Measurements from ENCODE around the gene TNFRSF18.

TNFRSF18 gene

DNA sequence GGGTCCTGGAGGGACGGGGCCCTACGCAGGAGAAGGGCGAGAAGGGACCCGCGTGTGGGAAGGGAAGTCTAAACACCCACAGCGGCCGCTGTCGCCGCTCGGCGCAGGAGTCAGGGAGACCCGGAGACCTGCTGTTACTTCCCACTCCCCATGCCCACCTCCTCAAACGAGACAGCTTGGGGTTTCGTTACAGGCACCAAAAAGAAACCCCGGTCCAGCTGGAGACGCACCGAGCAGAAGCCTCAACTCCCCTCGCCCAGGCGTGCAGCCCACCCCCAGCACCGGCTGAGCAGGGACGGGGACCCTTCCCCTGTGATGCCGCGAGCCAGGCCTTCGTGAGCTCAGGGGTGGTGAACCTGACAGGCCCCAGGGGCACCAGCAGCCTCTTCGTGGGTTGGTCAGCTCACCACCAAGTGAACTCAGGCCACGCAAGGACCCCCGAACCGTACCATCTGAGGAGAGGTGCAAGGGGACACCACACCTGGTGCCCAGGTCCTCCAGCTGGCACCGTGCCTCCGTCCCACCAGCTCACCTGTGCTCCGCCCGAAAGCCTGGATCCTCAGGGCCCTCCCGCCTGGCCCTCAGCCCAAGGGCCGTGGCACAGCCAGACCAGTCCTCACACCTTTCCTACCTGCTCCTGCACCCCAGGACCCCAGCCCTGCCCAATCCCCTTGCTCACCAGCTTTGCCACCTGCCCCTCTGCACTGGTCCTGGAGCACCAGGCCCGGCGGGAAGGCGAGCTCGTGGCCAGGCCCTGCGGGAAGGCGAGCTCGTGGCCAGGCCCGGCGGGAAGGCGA, 20.4 kb upstream of the TNFRSF18 start:
- TF ChIP-seq TAF1 (IDR thresholded peaks at IDR 0.05; ENCODE audit: borderline replicate concordance, insufficient read depth, low read length) (no peak), SIN3A (IDR thresholded peaks at IDR 0.05; ENCODE audit: borderline replicate concordance, insufficient read depth, low read length) (no peak), FOXP2 (optimal IDR thresholded peaks at IDR 0.05; ENCODE audit: borderline replicate concordance, extremely low read depth, extremely low read length, insufficient read depth) (no peak), POLR2AphosphoS5 (IDR thresholded peaks at IDR 0.05; ENCODE audit: low read depth, low read length) (no peak)
- TF ChIP-seq, protein P1, sequence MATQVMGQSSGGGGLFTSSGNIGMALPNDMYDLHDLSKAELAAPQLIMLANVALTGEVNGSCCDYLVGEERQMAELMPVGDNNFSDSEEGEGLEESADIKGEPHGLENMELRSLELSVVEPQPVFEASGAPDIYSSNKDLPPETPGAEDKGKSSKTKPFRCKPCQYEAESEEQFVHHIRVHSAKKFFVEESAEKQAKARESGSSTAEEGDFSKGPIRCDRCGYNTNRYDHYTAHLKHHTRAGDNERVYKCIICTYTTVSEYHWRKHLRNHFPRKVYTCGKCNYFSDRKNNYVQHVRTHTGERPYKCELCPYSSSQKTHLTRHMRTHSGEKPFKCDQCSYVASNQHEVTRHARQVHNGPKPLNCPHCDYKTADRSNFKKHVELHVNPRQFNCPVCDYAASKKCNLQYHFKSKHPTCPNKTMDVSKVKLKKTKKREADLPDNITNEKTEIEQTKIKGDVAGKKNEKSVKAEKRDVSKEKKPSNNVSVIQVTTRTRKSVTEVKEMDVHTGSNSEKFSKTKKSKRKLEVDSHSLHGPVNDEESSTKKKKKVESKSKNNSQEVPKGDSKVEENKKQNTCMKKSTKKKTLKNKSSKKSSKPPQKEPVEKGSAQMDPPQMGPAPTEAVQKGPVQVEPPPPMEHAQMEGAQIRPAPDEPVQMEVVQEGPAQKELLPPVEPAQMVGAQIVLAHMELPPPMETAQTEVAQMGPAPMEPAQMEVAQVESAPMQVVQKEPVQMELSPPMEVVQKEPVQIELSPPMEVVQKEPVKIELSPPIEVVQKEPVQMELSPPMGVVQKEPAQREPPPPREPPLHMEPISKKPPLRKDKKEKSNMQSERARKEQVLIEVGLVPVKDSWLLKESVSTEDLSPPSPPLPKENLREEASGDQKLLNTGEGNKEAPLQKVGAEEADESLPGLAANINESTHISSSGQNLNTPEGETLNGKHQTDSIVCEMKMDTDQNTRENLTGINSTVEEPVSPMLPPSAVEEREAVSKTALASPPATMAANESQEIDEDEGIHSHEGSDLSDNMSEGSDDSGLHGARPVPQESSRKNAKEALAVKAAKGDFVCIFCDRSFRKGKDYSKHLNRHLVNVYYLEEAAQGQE (IDR thresholded peaks at IDR 0.05; ENCODE audit: insufficient read depth in 1 of 2, low read depth in 2 of 2, low read length in 2 of 2) = no peak

DNA sequence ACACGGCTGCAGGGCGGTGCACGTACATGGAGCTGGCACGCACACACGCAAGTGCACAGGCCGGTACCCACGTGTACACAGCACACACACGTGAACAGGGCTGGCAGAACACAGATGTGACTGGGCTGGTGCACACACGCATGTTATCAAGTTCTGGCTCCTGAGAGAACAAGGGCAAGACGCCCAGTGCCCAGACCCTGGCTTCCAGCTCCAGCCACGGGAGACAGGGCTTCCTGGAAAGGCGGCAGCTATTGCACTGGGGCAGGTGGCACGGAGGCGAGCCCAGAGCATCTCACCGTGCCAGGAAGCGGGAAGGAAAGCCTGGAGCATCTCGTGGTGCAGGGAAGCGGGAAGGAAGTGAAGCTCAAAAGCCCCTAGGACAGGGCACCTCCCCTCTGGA, 19.5 kb upstream of the TNFRSF18 start:
- no peak for TF ChIP-seq SIN3A (IDR thresholded peaks at IDR 0.05; ENCODE audit: borderline replicate concordance, insufficient read depth, low read length)
- TF ChIP-seq FOXP2 (optimal IDR thresholded peaks at IDR 0.05; ENCODE audit: borderline replicate concordance, extremely low read depth, extremely low read length, insufficient read depth) = no peak
- no peak for TF ChIP-seq POLR2AphosphoS5 (IDR thresholded peaks at IDR 0.05; ENCODE audit: low read depth, low read length)
- TF ChIP-seq, protein P1 (IDR thresholded peaks at IDR 0.05; ENCODE audit: insufficient read depth in 1 of 2, low read depth in 2 of 2, low read length in 2 of 2) = no peak

DNA sequence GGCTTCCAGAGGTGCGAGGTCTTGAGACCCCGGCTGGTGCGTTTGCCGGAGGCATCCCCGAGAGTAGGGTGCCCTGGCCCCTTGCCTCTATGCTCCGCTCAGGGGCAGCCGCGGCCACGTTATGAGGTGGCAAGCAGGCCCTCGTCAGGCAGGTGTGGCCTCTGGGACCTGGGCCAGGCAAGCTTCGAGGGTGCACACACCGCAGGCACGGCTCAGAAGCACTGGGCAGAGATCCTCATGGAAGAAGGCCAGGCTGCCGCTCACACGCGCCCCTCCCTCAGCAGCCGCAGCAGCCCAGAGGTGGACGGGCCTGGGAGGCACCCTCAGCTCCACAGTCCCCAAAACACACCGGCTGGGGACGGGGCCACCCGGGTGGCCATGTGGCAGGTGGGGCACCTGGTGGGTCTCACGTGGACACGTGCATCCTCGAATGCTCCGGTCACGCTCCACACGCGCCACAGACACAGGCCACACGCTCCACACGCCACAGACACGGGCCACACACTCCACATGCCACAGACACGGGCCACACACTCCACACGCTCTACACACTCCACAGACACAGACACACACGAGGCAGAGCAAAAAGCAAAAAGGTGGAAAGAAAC, 18.9 kb upstream of the TNFRSF18 start:
- TF ChIP-seq SIN3A (IDR thresholded peaks at IDR 0.05; ENCODE audit: borderline replicate concordance, insufficient read depth, low read length) (no peak), TAF1 (IDR thresholded peaks at IDR 0.05; ENCODE audit: borderline replicate concordance, insufficient read depth, low read length) (no peak), POLR2AphosphoS5 (IDR thresholded peaks at IDR 0.05; ENCODE audit: low read depth, low read length) (no peak), FOXP2 (optimal IDR thresholded peaks at IDR 0.05; ENCODE audit: borderline replicate concordance, extremely low read depth, extremely low read length, insufficient read depth) (no peak)
- TF ChIP-seq, protein P1 (IDR thresholded peaks at IDR 0.05; ENCODE audit: insufficient read depth in 1 of 2, low read depth in 2 of 2, low read length in 2 of 2) = no peak

DNA sequence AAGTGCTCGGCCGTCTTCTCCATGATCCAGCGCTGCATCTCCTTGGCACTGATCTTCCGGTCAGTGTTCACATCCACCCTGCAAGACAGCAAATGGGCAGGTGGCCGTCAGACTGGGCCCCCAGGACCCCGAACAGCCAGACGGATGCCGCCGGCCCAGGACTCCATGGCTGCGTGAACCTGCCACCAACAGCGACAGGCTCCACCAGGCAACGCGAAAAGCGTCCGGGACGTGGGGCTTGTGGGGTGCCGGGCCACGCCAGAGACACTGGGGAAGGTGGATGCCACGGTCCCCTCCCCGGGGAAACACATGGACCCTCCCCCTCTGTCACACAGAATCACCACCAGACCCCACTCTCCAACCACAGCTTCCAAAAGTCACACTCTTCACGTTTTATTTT, 17.5 kb upstream of the TNFRSF18 start:
- TF ChIP-seq, protein P1 (IDR thresholded peaks at IDR 0.05; ENCODE audit: insufficient read depth in 1 of 2, low read depth in 2 of 2, low read length in 2 of 2) = no peak
- TF ChIP-seq FOXP2 (optimal IDR thresholded peaks at IDR 0.05; ENCODE audit: borderline replicate concordance, extremely low read depth, extremely low read length, insufficient read depth) (no peak), SIN3A (IDR thresholded peaks at IDR 0.05; ENCODE audit: borderline replicate concordance, insufficient read depth, low read length) (no peak), POLR2AphosphoS5 (IDR thresholded peaks at IDR 0.05; ENCODE audit: low read depth, low read length) (no peak), TAF1 (IDR thresholded peaks at IDR 0.05; ENCODE audit: borderline replicate concordance, insufficient read depth, low read length) (no peak)

Data from PFSK-1 (cell line).